ENCODE measurements around the gene TWNK.

DNA sequence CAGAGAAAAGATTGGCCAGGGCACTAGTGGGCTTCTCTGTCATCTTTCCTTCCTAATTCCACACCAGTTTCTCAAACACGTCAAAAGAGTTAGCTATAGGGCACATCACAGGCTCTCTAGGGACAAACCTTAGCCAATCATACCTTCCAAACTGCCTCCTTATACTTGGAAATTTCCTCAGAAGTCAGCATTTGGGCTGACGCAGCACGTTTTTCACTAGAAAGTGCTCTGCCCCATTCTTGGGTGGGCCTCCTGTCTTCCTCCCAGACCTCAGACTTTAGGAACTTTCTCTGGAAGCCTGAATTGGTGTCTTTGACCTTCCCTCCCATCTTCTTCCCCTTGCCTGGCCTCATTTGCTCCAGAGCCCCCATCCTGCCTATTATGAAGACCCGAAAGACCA is 54.8 kb downstream of the TWNK start:
- TF ChIP-seq, protein P1, sequence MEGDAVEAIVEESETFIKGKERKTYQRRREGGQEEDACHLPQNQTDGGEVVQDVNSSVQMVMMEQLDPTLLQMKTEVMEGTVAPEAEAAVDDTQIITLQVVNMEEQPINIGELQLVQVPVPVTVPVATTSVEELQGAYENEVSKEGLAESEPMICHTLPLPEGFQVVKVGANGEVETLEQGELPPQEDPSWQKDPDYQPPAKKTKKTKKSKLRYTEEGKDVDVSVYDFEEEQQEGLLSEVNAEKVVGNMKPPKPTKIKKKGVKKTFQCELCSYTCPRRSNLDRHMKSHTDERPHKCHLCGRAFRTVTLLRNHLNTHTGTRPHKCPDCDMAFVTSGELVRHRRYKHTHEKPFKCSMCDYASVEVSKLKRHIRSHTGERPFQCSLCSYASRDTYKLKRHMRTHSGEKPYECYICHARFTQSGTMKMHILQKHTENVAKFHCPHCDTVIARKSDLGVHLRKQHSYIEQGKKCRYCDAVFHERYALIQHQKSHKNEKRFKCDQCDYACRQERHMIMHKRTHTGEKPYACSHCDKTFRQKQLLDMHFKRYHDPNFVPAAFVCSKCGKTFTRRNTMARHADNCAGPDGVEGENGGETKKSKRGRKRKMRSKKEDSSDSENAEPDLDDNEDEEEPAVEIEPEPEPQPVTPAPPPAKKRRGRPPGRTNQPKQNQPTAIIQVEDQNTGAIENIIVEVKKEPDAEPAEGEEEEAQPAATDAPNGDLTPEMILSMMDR (IDR thresholded peaks at IDR 0.05; ENCODE audit: borderline replicate concordance, extremely low read depth, low read length, poor library complexity, severe bottlenecking) = no peak
- no peak for TF ChIP-seq EZH2 (IDR thresholded peaks at IDR 0.05; ENCODE audit: borderline replicate concordance, low read depth, low read length, severe bottlenecking)

Data from DND-41 (cell line).